Suprapubic skin (tissue), 4 donors: ENCODE measurements around the gene BICC1. TPM values are rescaled to one million over a fixed set of nuclear protein-coding genes. Genes with fewer than 3 reads are reported as not detected.

Source experiments
- DNase-seq, 2 donors: peaks; one replicate each; pipeline ENCODE4 v3.0.0-alpha.2; 2019; ENCODE audit warnings: low spot score in 2 of 2
- H3K27ac ChIP-seq: fragments of 200-600 bp; sonication (generic); one replicate; pipeline ENCODE4 v1.5.1; 2019
- H3K27me3 ChIP-seq: fragments of 200-600 bp; sonication (generic); one replicate; pipeline ENCODE4 v1.5.1; 2019
- H3K36me3 ChIP-seq: fragments of 200-600 bp; sonication (generic); one replicate; pipeline ENCODE4 v1.5.1; 2019
- H3K4me1 ChIP-seq: fragments of 200-600 bp; sonication (generic); one replicate; pipeline ENCODE4 v1.5.1; 2019
- H3K4me3 ChIP-seq: fragments of 200-600 bp; sonication (generic); one replicate; pipeline ENCODE4 v1.5.1; 2019; ENCODE audit warnings: mild to moderate bottlenecking
- H3K9me3 ChIP-seq: fragments of 200-600 bp; sonication (generic); one replicate; pipeline ENCODE4 v1.5.1; 2019
- EP300 ChIP-seq: sonication (generic); formaldehyde crosslinking; IDR thresholded peaks from one replicate; pipeline ENCODE4 v1.6.1; 2017; ENCODE audit warnings: antibody characterized with exemption
- POLR2A ChIP-seq, 2 donors: fragments of 450-650 bp; IDR thresholded peaks; one replicate each; pipeline ENCODE4 v1.6.1; 2017; ENCODE audit warnings: antibody characterized with exemption in 2 of 2, mild to moderate bottlenecking in 2 of 2, moderate library complexity in 2 of 2
- POLR2AphosphoS5 ChIP-seq, 3 donors: sonication (generic); formaldehyde crosslinking; IDR thresholded peaks; one replicate each; pipeline ENCODE4 v1.6.1; 2017; ENCODE audit warnings: antibody characterized with exemption in 3 of 3
- WGBS: methylation state at CpG from one replicate; pipeline ENCODE4 v1.1.5; 2018; 5-methylcytosine and 5-hydroxymethylcytosine counted together
- total RNA-seq, 4 donors: library from RNA; depleted of rRNA; stranded (reverse); fragments of >200 nt; gene quantifications; one replicate each; pipeline ENCODE4 v1.1.0, GENCODE V29; 2016
- TF ChIP-seq, protein P1 (sequence below), 2 donors: fragments of 200-600 bp in 1 of 2; fragments of 450-650 bp in 1 of 2; sonication (generic) in 1 of 2; IDR thresholded peaks; one replicate each; pipeline ENCODE4 v1.5.1; 2016 to 2019; ENCODE audit warnings: antibody characterized with exemption in 2 of 2, mild to moderate bottlenecking in 1 of 2, moderate library complexity in 1 of 2

BICC1 gene
- total RNA-seq, 4 donors from 2014 or later: 2.4 to 6.9 (median 3.5) TPM

DNA sequence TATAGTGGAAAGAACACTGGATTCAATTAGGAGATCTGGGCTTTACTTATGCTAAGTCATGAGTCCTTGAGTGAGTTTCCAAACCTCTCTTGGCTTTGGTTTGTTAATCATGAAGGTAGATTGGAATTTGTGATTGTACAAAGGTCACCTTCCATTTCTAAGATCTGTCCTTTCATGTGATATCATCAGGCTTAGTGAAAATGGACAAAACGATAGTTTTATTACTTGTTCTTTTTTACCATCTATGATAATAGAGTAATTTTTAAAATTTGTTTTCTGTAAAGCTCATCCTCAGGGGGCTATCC lies 309.0 kb downstream of the BICC1 start:
- no peaks in the 10 kb centered on the region for H3K36me3 ChIP-seq
- no peak overlapping the region for H3K4me3 ChIP-seq
- no peaks in the 10 kb centered on the region for H3K9me3 ChIP-seq
- TF ChIP-seq, protein P1, sequence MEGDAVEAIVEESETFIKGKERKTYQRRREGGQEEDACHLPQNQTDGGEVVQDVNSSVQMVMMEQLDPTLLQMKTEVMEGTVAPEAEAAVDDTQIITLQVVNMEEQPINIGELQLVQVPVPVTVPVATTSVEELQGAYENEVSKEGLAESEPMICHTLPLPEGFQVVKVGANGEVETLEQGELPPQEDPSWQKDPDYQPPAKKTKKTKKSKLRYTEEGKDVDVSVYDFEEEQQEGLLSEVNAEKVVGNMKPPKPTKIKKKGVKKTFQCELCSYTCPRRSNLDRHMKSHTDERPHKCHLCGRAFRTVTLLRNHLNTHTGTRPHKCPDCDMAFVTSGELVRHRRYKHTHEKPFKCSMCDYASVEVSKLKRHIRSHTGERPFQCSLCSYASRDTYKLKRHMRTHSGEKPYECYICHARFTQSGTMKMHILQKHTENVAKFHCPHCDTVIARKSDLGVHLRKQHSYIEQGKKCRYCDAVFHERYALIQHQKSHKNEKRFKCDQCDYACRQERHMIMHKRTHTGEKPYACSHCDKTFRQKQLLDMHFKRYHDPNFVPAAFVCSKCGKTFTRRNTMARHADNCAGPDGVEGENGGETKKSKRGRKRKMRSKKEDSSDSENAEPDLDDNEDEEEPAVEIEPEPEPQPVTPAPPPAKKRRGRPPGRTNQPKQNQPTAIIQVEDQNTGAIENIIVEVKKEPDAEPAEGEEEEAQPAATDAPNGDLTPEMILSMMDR (IDR thresholded peaks at IDR 0.05): no peak
- TF ChIP-seq POLR2AphosphoS5 (IDR thresholded peaks at IDR 0.05): no peak
- TF ChIP-seq EP300: no peak
- no peak for TF ChIP-seq POLR2A (IDR thresholded peaks at IDR 0.05)
- no peak overlapping the region for H3K27ac ChIP-seq
- H3K4me1 ChIP-seq: peaks cover 12% of the 10 kb centered on the region
- no peak for DNase-seq
- H3K27me3 ChIP-seq: no peaks in the 10 kb centered on the region
- WGBS: 74% methylated on average over 1 of the region's 1 CpG

DNA sequence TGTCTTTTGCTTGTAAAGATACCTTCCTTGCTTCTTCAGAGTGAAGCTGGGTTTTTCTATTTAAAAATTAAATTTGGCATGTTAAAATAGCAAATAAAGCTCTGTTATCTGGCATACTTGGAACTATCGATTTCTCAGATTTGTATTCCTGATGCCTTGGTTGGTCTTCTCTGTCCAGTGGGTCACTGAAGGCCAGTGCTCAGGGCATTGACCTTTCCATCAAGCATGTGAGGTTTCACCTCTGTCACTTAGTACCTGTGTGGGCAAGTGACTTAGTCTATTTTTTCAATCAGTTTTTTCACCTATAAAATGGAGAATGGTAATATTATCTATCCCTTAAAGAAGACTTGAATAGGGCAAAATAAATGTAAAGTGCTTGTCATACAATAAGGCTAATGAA lies 311.3 kb downstream of the BICC1 start:
- Histone ChIP-seq H3K27ac (no peak overlapping the region), H3K4me3 (no peak overlapping the region), H3K27me3 (no peaks in the 10 kb centered on the region), H3K4me1 (peaks cover 12% of the 10 kb centered on the region), H3K9me3 (no peaks in the 10 kb centered on the region), H3K36me3 (no peaks in the 10 kb centered on the region)
- TF ChIP-seq EP300 (no peak), POLR2A (IDR thresholded peaks at IDR 0.05) (no peak), POLR2AphosphoS5 (IDR thresholded peaks at IDR 0.05) (no peak)
- TF ChIP-seq, protein P1 (IDR thresholded peaks at IDR 0.05): no peak
- DNase-seq: no peak
- 87% methylated on average over 1 of the region's 1 CpG for WGBS

DNA sequence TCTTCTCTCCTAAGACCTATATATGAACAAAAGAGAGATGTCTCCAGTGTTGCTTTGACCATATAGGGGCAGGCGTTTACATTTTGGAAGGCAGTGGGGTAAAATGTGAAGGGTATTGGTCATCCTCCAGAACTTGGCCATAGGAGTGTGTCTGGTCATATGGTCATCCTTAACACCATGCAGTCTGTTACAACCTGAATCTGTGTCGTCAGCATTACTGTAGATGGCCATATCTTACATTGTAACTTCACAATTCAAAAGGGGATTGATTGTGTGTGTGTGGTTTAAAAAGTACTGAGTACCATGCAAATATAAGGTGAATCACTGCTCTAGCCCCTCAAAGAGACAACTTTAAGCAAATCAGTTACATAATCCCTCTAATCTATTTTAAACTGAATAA lies 311.7 kb downstream of the BICC1 start:
- no peaks in the 10 kb centered on the region for H3K9me3 ChIP-seq
- TF ChIP-seq POLR2A (IDR thresholded peaks at IDR 0.05): no peak
- TF ChIP-seq, protein P1 (IDR thresholded peaks at IDR 0.05): no peak
- TF ChIP-seq POLR2AphosphoS5 (IDR thresholded peaks at IDR 0.05): no peak
- no peak for TF ChIP-seq EP300
- 97% methylated on average over 2 of the region's 2 CpGs for WGBS

DNA sequence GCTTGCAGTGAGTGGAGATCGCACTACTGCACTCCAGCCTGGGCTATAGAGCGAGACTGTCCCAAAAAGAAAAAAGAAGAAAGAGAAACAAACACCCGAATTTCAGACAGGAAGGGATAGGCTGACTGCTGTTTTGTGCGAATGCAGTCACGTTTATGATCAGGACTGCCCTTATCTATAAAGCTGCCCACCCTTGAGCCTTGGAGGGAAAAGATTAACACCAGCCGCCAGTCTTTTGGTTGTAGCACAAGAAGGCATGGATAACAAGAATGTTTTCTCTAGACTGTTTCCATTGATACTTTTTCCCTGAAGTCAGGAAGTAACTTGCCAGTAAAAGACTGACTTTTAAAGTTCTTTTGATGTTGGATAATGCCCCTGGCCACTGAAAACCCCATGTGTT lies 314.0 kb downstream of the BICC1 start:
- no peak overlapping the region for H3K27ac ChIP-seq
- no peaks in the 10 kb centered on the region for H3K9me3 ChIP-seq
- peaks cover under 1% of the 10 kb centered on the region for H3K4me1 ChIP-seq
- no peaks in the 10 kb centered on the region for H3K27me3 ChIP-seq
- 25% methylated on average over 6 of the region's 6 CpGs for WGBS
- no peaks in the 10 kb centered on the region for H3K36me3 ChIP-seq
- no peak for TF ChIP-seq EP300
- TF ChIP-seq POLR2A (IDR thresholded peaks at IDR 0.05): no peak
- TF ChIP-seq POLR2AphosphoS5 (IDR thresholded peaks at IDR 0.05): no peak
- TF ChIP-seq, protein P1 (IDR thresholded peaks at IDR 0.05): no peak
- DNase-seq: no peak
- no peak overlapping the region for H3K4me3 ChIP-seq

More for the DNA sequence above, 311.7 kb downstream of the BICC1 start:
- Histone ChIP-seq H3K4me3 (no peak overlapping the region), H3K36me3 (no peaks in the 10 kb centered on the region), H3K27ac (no peak overlapping the region), H3K4me1 (peaks cover 12% of the 10 kb centered on the region), H3K27me3 (no peaks in the 10 kb centered on the region)
- DNase-seq: no peak

DNA sequence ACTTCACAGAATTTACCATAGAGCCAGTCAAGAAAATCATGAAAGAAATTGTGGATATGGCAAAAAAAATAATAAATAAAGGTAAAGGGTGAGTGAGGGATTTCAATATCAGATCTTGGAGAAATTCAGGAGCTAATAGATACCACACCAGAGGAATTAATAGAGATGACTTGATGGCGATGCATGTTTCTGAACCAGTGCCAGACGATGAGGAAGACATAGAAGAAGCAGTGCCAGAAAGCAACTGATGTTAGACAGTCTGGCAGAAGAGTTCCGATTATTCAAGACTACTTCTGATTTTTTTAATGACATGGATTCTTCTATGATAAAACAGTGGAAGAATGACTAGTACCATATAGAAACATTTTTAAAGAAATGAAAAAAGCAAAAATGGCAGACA lies 314.7 kb downstream of the BICC1 start:
- TF ChIP-seq EP300 (no peak), POLR2AphosphoS5 (IDR thresholded peaks at IDR 0.05) (no peak)
- TF ChIP-seq, protein P1 (IDR thresholded peaks at IDR 0.05): no peak
- no peak for DNase-seq
- no peaks in the 10 kb centered on the region for H3K27me3 ChIP-seq
- WGBS: 53% methylated on average over 3 of the region's 3 CpGs
- no peaks in the 10 kb centered on the region for H3K9me3 ChIP-seq
- no peaks in the 10 kb centered on the region for H3K4me1 ChIP-seq
- H3K36me3 ChIP-seq: no peaks in the 10 kb centered on the region
- H3K4me3 ChIP-seq: no peak overlapping the region
- no peak overlapping the region for H3K27ac ChIP-seq
